A549 (cell line): ENCODE measurements around the gene SLC38A6. TPM values are rescaled to one million over a fixed set of nuclear protein-coding genes. Genes with fewer than 3 reads are reported as not detected.
A peak's percentile ranks its signal among the peaks of the same experiment; 100 is the strongest.

Experiments
- ATAC-seq, 2 experiments: fragments of 200-7000 bp in 1 of 2; fragments of >200 bp in 1 of 2; cut with Nextera tagmentation in 1 of 2; cut with Tn5 transposase in 1 of 2; 3 replicates each; pipeline versions ENCODE4 v1.8.0 to v1.9.1; 2018 to 2020; ENCODE audit warnings: mild to moderate bottlenecking in 1 of 2, moderate library complexity in 1 of 2
- CTCF ChIA-PET: fragments of 300-600 bp; sonication (Branson Sonifier 250); formaldehyde crosslinking; extraction: SDS; loops from one replicate; lab custom pipeline; 2021; ENCODE audit warnings: antibody characterized with exemption, inconsistent platforms; lab: Yijun Ruan, JAX
- POLR2A ChIA-PET: fragments of 350-600 bp; formaldehyde crosslinking; extraction: SDS; loops from one replicate; lab custom pipeline; 2021; ENCODE audit warnings: antibody characterized with exemption, inconsistent platforms; lab: Yijun Ruan, JAX
- DNase-seq, 2 experiments: peaks; one replicate each; pipeline versions ENCODE4 v3.0.0 to v3.0.0-alpha.2; 2011 to 2016; ENCODE audit warnings: low read depth in 1 of 2, low spot score in 1 of 2
- FAIRE-seq: peaks from 2 replicates; lab custom pipeline; 2011; peaks lifted over from hg19 to GRCh38; lab: Jason Lieb, UNC
- H3K27ac ChIP-seq, 2 experiments: fragments of >200 bp; sonication (Bioruptor Twin); formaldehyde crosslinking; 3 replicates each; pipeline ENCODE4 v1.5.1; 2016 to 2017
- H3K4me1 ChIP-seq: fragments of >200 bp; sonication (Bioruptor Twin); formaldehyde crosslinking; 3 replicates; pipeline ENCODE4 v1.6.1; 2016
- H3K4me2 ChIP-seq: fragments of >200 bp; sonication (Bioruptor Twin); formaldehyde crosslinking; 3 replicates; pipeline ENCODE4 v1.6.1; 2016
- H3K4me3 ChIP-seq: fragments of >200 bp; sonication (Bioruptor Twin); formaldehyde crosslinking; 3 replicates; pipeline ENCODE4 v1.5.1; 2016
- H3K9me3 ChIP-seq: fragments of >200 bp; sonication (Bioruptor Twin); formaldehyde crosslinking; 3 replicates; pipeline ENCODE4 v1.6.1; 2016
- ATOH8 ChIP-seq: fragments of 250-450 bp; sonication (Bioruptor Pico); IDR thresholded peaks from 2 replicates; pipeline ENCODE4 v1.5.0; 2020; ENCODE audit warnings: low read depth, mild to moderate bottlenecking, moderate library complexity
- BHLHE40 ChIP-seq: IDR thresholded peaks from 2 replicates; pipeline ENCODE4 v1.6.1; 2012; ENCODE audit warnings: low read depth, low read length, inconsistent platforms
- CEBPB ChIP-seq, 2 experiments: fragments of >200 bp in 1 of 2; sonication (Bioruptor Twin) in 1 of 2; formaldehyde crosslinking in 1 of 2; IDR thresholded peaks; 2 replicates each; pipeline ENCODE4 v1.6.1; 2012 to 2016
- CHD2 ChIP-seq: fragments of 150-350 bp; IDR thresholded peaks from 2 replicates; pipeline ENCODE4 v1.6.1; 2014; ENCODE audit warnings: low read length; ENCODE audit not compliant: partially characterized antibody
- CTCF ChIP-seq: fragments of >200 bp; sonication (Bioruptor Twin); formaldehyde crosslinking; IDR thresholded peaks from 3 replicates; pipeline ENCODE4 v1.5.1; 2016
- EHMT2 ChIP-seq: fragments of 200-600 bp; sonication (generic); IDR thresholded peaks from 2 replicates; pipeline ENCODE4 v1.6.1; 2016; ENCODE audit warnings: antibody characterized with exemption, low read depth, mild to moderate bottlenecking, moderate library complexity
- ELK1 ChIP-seq: fragments of 150-350 bp; IDR thresholded peaks from 2 replicates; pipeline ENCODE4 v1.6.1; 2014; ENCODE audit warnings: low read depth, mild to moderate bottlenecking, low read length
- HES2 ChIP-seq: fragments of >200 bp; sonication (Bioruptor Twin); formaldehyde crosslinking; IDR thresholded peaks from 2 replicates; pipeline ENCODE4 v1.6.1; 2016
- HEYL ChIP-seq: fragments of 250-450 bp; sonication (Bioruptor Pico); IDR thresholded peaks from 2 replicates; pipeline ENCODE4 v1.8.0; 2021; ENCODE audit warnings: mild to moderate bottlenecking, moderate library complexity
- HMGXB4 ChIP-seq: fragments of 250-450 bp; sonication (Bioruptor Pico); IDR thresholded peaks from 2 replicates; pipeline ENCODE4 v1.5.0; 2021; ENCODE audit warnings: mild to moderate bottlenecking, moderate library complexity, borderline replicate concordance
- HOXA7 ChIP-seq: fragments of 250-450 bp; sonication (Bioruptor Pico); IDR thresholded peaks from 2 replicates; pipeline ENCODE4 v1.5.0; 2020; ENCODE audit warnings: mild to moderate bottlenecking, moderate library complexity
- MAZ ChIP-seq: fragments of 150-350 bp; IDR thresholded peaks from 2 replicates; pipeline ENCODE4 v1.6.1; 2014; ENCODE audit warnings: antibody characterized with exemption, low read depth, low read length, borderline replicate concordance
- POLR2A ChIP-seq: IDR thresholded peaks from 2 replicates; pipeline ENCODE4 v1.6.1; 2012; ENCODE audit warnings: mild to moderate bottlenecking, low read length
- RARB ChIP-seq: fragments of 250-450 bp; sonication (Bioruptor Pico); IDR thresholded peaks from 2 replicates; pipeline ENCODE4 v1.8.0; 2021; ENCODE audit warnings: mild to moderate bottlenecking, moderate library complexity
- REST ChIP-seq: fragments of 200-600 bp; sonication (generic); IDR thresholded peaks from 2 replicates; pipeline ENCODE4 v1.6.1; 2016; ENCODE audit warnings: antibody characterized with exemption, mild to moderate bottlenecking, moderate library complexity
- RNF2 ChIP-seq: fragments of 200-600 bp; sonication (generic); IDR thresholded peaks from 2 replicates; pipeline ENCODE4 v1.6.1; 2016; ENCODE audit warnings: low read depth, mild to moderate bottlenecking, antibody characterized with exemption, moderate library complexity, borderline replicate concordance
- ZC3H11A ChIP-seq: fragments of 450-650 bp; IDR thresholded peaks from 2 replicates; pipeline ENCODE4 v1.6.1; 2014; ENCODE audit warnings: antibody characterized with exemption, mild to moderate bottlenecking
- ZFP36 ChIP-seq: fragments of 450-650 bp; IDR thresholded peaks from 2 replicates; pipeline ENCODE4 v1.6.1; 2014; ENCODE audit warnings: borderline replicate concordance; ENCODE audit not compliant: partially characterized antibody
- WGBS: methylation state at CpG from one replicate; pipeline ENCODE4 v1.1.6; 2017; ENCODE audit errors: missing lambda C conversion rate; 5-methylcytosine and 5-hydroxymethylcytosine counted together
- polyA plus RNA-seq, 4 experiments: library from polyadenylated mRNA; depleted of rRNA in 3 of 4; stranded (reverse); fragments of >200 nt; fragmentation: RNase III in 1 of 4; extraction: RNeasy Plus Mini Kit Qiagen cat#74134 plus additional on column Dnase treatment in 1 of 4; gene quantifications; 2 replicates in 3 of 4; 3 replicates in 1 of 4; pipeline ENCODE4 v1.2.3, GENCODE V29; 2011 to 2017

The SLC38A6 gene
- polyA plus RNA-seq, 2 of the 4 experiments (the other 2 are of a cell fraction): 33.3 to 37.8 TPM

- Histone ChIP-seq H3K4me1 (no peaks in the 10 kb centered on the region), H3K27ac (no peak overlapping the region), H3K4me2 (no peak overlapping the region)
- 83% methylated on average over 3 of the region's 3 CpGs for WGBS
- peak; percentile 43 for FAIRE-seq
- no peak for ATAC-seq
- POLR2A ChIA-PET: no interaction called here
- TF ChIP-seq REST (no peak), RARB (CRISPR knock-in tag) (no peak), ZFP36 (no peak), HMGXB4 (CRISPR knock-in tag) (no peak), CTCF (no peak), RNF2 (no peak), CHD2 (no peak), EHMT2 (no peak), MAZ (no peak), ELK1 (no peak), POLR2A (no peak), HES2 (no peak), BHLHE40 (no peak), ATOH8 (no peak), CEBPB (IDR thresholded peaks at IDR 0.05) (no peak), HEYL (CRISPR knock-in tag) (no peak), ZC3H11A (no peak), HOXA7 (no peak)
- TF ChIP-seq, all 56 proteins: peak for 0
- Histone ChIP-seq H3K4me3 (no peak overlapping the region), H3K9me3 (peaks cover 14% of the 10 kb centered on the region)
- CTCF ChIA-PET: no interaction called here
- DNase-seq: no peak
Observed at GRCh38 chr14:61051621-61052020, 70.6 kb downstream of the SLC38A6 start.
